Measurements from ENCODE around the gene VPS54.
"Not testable (repeated sequence)": the region's sequence is repeated elsewhere in the genome, so short reads cannot be mapped to it uniquely, and the experiment has no call there.

Gene VPS54

GRCh38 chr2:63872571-63873328 lies 146.5 kb downstream of the VPS54 start:
- no peak for DNase-seq

GRCh38 chr2:63871864-63872263 lies 147.4 kb downstream of the VPS54 start:
- no peak for DNase-seq

GRCh38 chr2:63870679-63871078 lies 148.5 kb downstream of the VPS54 start:
- DNase-seq, result no peak

- DNase-seq, result no peak
These were observed 153.1 kb downstream of the VPS54 start for GRCh38 chr2:63866009-63866709.

GRCh38 chr2:63865159-63865799 lies 153.9 kb downstream of the VPS54 start:
- DNase-seq, result no peak

GRCh38 chr2:63863707-63864106 lies 155.5 kb downstream of the VPS54 start:
- DNase-seq, result no peak

- DNase-seq, result no peak
These were observed 156.4 kb downstream of the VPS54 start for GRCh38 chr2:63862806-63863205.

- peak; percentile 20 for DNase-seq
These were observed 157.9 kb downstream of the VPS54 start for GRCh38 chr2:63861220-63861822.

GRCh38 chr2:63858291-63858690 lies 160.9 kb downstream of the VPS54 start:
- DNase-seq, result no peak

- DNase-seq, result no peak
These were observed 163.0 kb downstream of the VPS54 start for GRCh38 chr2:63856303-63856603.

- no peak for DNase-seq
These were observed 163.6 kb downstream of the VPS54 start for GRCh38 chr2:63855418-63856302.

GRCh38 chr2:63853527-63854310 lies 165.5 kb downstream of the VPS54 start:
- DNase-seq, result no peak

- DNase-seq, result no peak
These were observed 167.4 kb downstream of the VPS54 start for GRCh38 chr2:63851691-63852311.

GRCh38 chr2:63850649-63851048 lies 168.6 kb downstream of the VPS54 start:
- DNase-seq, result no peak

GRCh38 chr2:63850204-63850571 lies 169.0 kb downstream of the VPS54 start:
- DNase-seq, result no peak

- peak; percentile 2 for DNase-seq
These were observed 169.6 kb downstream of the VPS54 start for GRCh38 chr2:63849381-63850203.

- not testable (repeated sequence) for DNase-seq
These were observed 171.7 kb downstream of the VPS54 start for GRCh38 chr2:63847571-63847970.

GRCh38 chr2:63846487-63846886 lies 172.7 kb downstream of the VPS54 start:
- DNase-seq, result no peak

GRCh38 chr2:63845866-63846265 lies 173.4 kb downstream of the VPS54 start:
- DNase-seq, result no peak

GRCh38 chr2:63844616-63845015 lies 174.6 kb downstream of the VPS54 start:
- no peak for DNase-seq

Measured in right kidney (tissue), 1 donor.